NB4 (cell line): ENCODE measurements around the gene AFAP1.

Source experiments
- MYC ChIP-seq: IDR thresholded peaks from 2 replicates; pipeline ENCODE4 v1.6.1; 2011; ENCODE audit warnings: low read depth, low read length
- POLR2A ChIP-seq: IDR thresholded peaks from 2 replicates; pipeline ENCODE4 v1.6.1; 2011; ENCODE audit warnings: mild to moderate bottlenecking; ENCODE audit not compliant: insufficient read length; ENCODE audit errors: extremely low read depth
- TF ChIP-seq, protein P1 (sequence below): IDR thresholded peaks from one replicate; pipeline ENCODE4 v1.5.1; 2012; ENCODE audit warnings: low read depth, low read length
- TF ChIP-seq, protein P2 (sequence below): IDR thresholded peaks from 2 replicates; pipeline ENCODE4 v1.6.1; 2011; ENCODE audit warnings: low read depth, low read length

DNA sequence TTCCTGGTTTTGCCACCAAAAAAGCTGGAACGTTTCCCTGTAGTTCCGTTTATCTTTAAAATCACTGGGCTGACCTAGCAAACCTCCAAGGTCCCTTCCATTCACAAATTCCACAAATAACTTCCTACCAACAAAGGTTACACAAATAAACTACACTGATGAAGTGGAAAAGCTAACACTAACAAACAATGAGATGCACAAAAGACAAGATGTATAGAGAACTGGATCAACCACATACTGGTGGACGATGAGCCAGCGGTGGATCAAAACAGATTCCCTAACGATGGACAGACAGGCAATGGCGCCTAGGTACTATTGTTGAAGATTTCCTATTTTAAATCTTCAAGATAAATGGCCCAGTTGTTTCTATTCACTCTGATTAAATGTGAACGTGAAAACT is 15.5 kb downstream of the AFAP1 start:
- TF ChIP-seq POLR2A = no peak
- TF ChIP-seq, protein P1, sequence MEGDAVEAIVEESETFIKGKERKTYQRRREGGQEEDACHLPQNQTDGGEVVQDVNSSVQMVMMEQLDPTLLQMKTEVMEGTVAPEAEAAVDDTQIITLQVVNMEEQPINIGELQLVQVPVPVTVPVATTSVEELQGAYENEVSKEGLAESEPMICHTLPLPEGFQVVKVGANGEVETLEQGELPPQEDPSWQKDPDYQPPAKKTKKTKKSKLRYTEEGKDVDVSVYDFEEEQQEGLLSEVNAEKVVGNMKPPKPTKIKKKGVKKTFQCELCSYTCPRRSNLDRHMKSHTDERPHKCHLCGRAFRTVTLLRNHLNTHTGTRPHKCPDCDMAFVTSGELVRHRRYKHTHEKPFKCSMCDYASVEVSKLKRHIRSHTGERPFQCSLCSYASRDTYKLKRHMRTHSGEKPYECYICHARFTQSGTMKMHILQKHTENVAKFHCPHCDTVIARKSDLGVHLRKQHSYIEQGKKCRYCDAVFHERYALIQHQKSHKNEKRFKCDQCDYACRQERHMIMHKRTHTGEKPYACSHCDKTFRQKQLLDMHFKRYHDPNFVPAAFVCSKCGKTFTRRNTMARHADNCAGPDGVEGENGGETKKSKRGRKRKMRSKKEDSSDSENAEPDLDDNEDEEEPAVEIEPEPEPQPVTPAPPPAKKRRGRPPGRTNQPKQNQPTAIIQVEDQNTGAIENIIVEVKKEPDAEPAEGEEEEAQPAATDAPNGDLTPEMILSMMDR = no peak
- TF ChIP-seq, protein P2, sequence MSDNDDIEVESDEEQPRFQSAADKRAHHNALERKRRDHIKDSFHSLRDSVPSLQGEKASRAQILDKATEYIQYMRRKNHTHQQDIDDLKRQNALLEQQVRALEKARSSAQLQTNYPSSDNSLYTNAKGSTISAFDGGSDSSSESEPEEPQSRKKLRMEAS = no peak
- no peak for TF ChIP-seq MYC
